ENCODE results near the gene MAP4.
"Not testable (repeated sequence)": the region's sequence is repeated elsewhere in the genome, so short reads cannot be mapped to it uniquely, and the experiment has no call there.

MAP4 gene

GRCh38 chr3:48015431-48016180 is 610 bp downstream of the MAP4 start:
- DNase-seq = no peak

GRCh38 chr3:48014358-48014757 is 1.9 kb downstream of the MAP4 start:
- DNase-seq = no peak

- DNase-seq = peak in 1 of 2 donors; percentile 18
These were observed 2.8 kb downstream of the MAP4 start for GRCh38 chr3:48013288-48013980.

GRCh38 chr3:48012659-48013058 is 3.6 kb downstream of the MAP4 start:
- no peak for DNase-seq

GRCh38 chr3:48008066-48008465 is 8.2 kb downstream of the MAP4 start:
- DNase-seq = not testable (repeated sequence)

- DNase-seq = not testable (repeated sequence)
These were observed 8.9 kb downstream of the MAP4 start for GRCh38 chr3:48007361-48007760.

GRCh38 chr3:48006794-48007193 is 9.4 kb downstream of the MAP4 start:
- DNase-seq = not testable (repeated sequence)

GRCh38 chr3:48004694-48005093 is 11.5 kb downstream of the MAP4 start:
- DNase-seq = no peak

GRCh38 chr3:48002787-48003186 is 13.4 kb downstream of the MAP4 start:
- DNase-seq = no peak

- DNase-seq = no peak
These were observed 14.2 kb downstream of the MAP4 start for GRCh38 chr3:48001991-48002390.

- DNase-seq = no peak
These were observed 16.0 kb downstream of the MAP4 start for GRCh38 chr3:48000212-48000611.

GRCh38 chr3:47996440-47996839 is 19.8 kb downstream of the MAP4 start:
- no peak for DNase-seq

- DNase-seq = no peak
These were observed 22.0 kb downstream of the MAP4 start for GRCh38 chr3:47994180-47994579.

- DNase-seq = no peak
These were observed 24.9 kb downstream of the MAP4 start for GRCh38 chr3:47991341-47991740.

- peak; percentile 65 to 88 for DNase-seq
These were observed 26.2 kb downstream of the MAP4 start for GRCh38 chr3:47989981-47990440.

GRCh38 chr3:47985381-47985780 is 30.8 kb downstream of the MAP4 start:
- DNase-seq = no peak

- no peak for DNase-seq
These were observed 32.0 kb downstream of the MAP4 start for GRCh38 chr3:47984075-47984728.

GRCh38 chr3:47980795-47981194 is 35.4 kb downstream of the MAP4 start:
- no peak for DNase-seq

- no peak for DNase-seq
These were observed 37.1 kb downstream of the MAP4 start for GRCh38 chr3:47979070-47979469.

- no peak for DNase-seq
These were observed 37.8 kb downstream of the MAP4 start for GRCh38 chr3:47978386-47978785.

GRCh38 chr3:47976135-47976732 is 40.0 kb downstream of the MAP4 start:
- no peak for DNase-seq

- no peak for DNase-seq
These were observed 41.2 kb downstream of the MAP4 start for GRCh38 chr3:47974974-47975470.

GRCh38 chr3:47971081-47971480 is 45.1 kb downstream of the MAP4 start:
- DNase-seq = no peak
